IMR-90 (cell line): ENCODE results near the gene HDAC3. TPM values are rescaled to one million over a fixed set of nuclear protein-coding genes. Genes with fewer than 3 reads are reported as not detected.
"Not testable (repeated sequence)": the region's sequence is repeated elsewhere in the genome, so short reads cannot be mapped to it uniquely, and the experiment has no call there.

ENCODE experiments used
- ATAC-seq: fragments of 200-7000 bp; cut with Tn5 transposase; 2 replicates; pipeline ENCODE4 v1.9.1; 2020; ENCODE audit warnings: low read depth, mild to moderate bottlenecking, moderate library complexity
- BruUV-seq: library from RNA; stranded (reverse); fragments of 400-500 nt; replicated peaks from 2 replicates; lab custom pipeline; 2021; lab: Mats Ljungman, UMichigan
- CTCF ChIA-PET: fragments of 300-600 bp; formaldehyde crosslinking; extraction: SDS; loops from one replicate; lab custom pipeline; 2021; ENCODE audit warnings: antibody characterized with exemption; lab: Yijun Ruan, JAX
- POLR2A ChIA-PET: fragments of 300-600 bp; sonication (Branson Sonifier 250); formaldehyde crosslinking; loops from one replicate; lab custom pipeline; 2022; ENCODE audit warnings: antibody characterized with exemption; ENCODE audit not compliant: unreplicated experiment; lab: Charles Lee
- DNase-seq: peaks from one replicate; pipeline ENCODE4 v3.0.0; 2013
- H2AFZ ChIP-seq: replicated peaks from 2 replicates; pipeline ENCODE3; 2013; ENCODE audit warnings: low read length, mild to moderate bottlenecking; ENCODE audit not compliant: poor library complexity
- H2AK5ac ChIP-seq: 2 replicates; pipeline ENCODE4 v1.6.1; 2013; ENCODE audit warnings: low read depth, low read length, inconsistent platforms
- H2AK9ac ChIP-seq: replicated peaks from 2 replicates; pipeline ENCODE3; 2013; ENCODE audit warnings: mild to moderate bottlenecking, low read depth, low read length, moderate library complexity; ENCODE audit not compliant: poor library complexity
- H2BK120ac ChIP-seq: 2 replicates; pipeline ENCODE4 v1.6.1; 2013; ENCODE audit warnings: low read depth, low read length, inconsistent platforms
- H2BK15ac ChIP-seq: 3 replicates; pipeline ENCODE4 v1.6.1; 2013; ENCODE audit warnings: low read depth, low read length, inconsistent platforms
- H2BK20ac ChIP-seq: 2 replicates; pipeline ENCODE4 v1.6.1; 2013; ENCODE audit warnings: low read depth, mild to moderate bottlenecking, inconsistent platforms, low read length, moderate library complexity
- H2BK5ac ChIP-seq: 2 replicates; pipeline ENCODE4 v1.6.1; 2013; ENCODE audit warnings: mild to moderate bottlenecking, low read depth, low read length, inconsistent platforms; ENCODE audit not compliant: poor library complexity, severe bottlenecking
- H3K14ac ChIP-seq: replicated peaks from 2 replicates; pipeline ENCODE4 v1.6.1; 2013; ENCODE audit warnings: low read depth, low read length, inconsistent platforms
- H3K18ac ChIP-seq: 2 replicates; pipeline ENCODE4 v1.6.1; 2013; ENCODE audit warnings: low read depth, low read length, control low read depth
- H3K23ac ChIP-seq: 2 replicates; pipeline ENCODE4 v1.6.1; 2013; ENCODE audit warnings: low read depth, low read length, inconsistent platforms
- H3K27ac ChIP-seq: 2 replicates; pipeline ENCODE4 v1.5.1; 2013; ENCODE audit warnings: mild to moderate bottlenecking, control low read depth, low read length; ENCODE audit not compliant: insufficient read depth
- H3K27me3 ChIP-seq: 2 replicates; pipeline ENCODE4 v1.6.1; 2013; ENCODE audit warnings: low read length; ENCODE audit not compliant: control insufficient read depth, insufficient read depth
- H3K36me3 ChIP-seq: 2 replicates; pipeline ENCODE4 v1.6.1; 2013; ENCODE audit warnings: low read length, mixed read lengths; ENCODE audit not compliant: control insufficient read depth, insufficient read depth
- H3K4ac ChIP-seq: 2 replicates; pipeline ENCODE4 v1.6.1; 2013; ENCODE audit warnings: low read depth, low read length, inconsistent platforms
- H3K4me1 ChIP-seq: 2 replicates; pipeline ENCODE4 v1.6.1; 2013; ENCODE audit warnings: low read length, mixed read lengths; ENCODE audit not compliant: control insufficient read depth, insufficient read depth
- H3K4me2 ChIP-seq: 2 replicates; pipeline ENCODE4 v1.6.1; 2013; ENCODE audit warnings: low read depth, mild to moderate bottlenecking, control low read depth, low read length, moderate library complexity
- H3K4me3 ChIP-seq: 2 replicates; pipeline ENCODE4 v1.5.1; 2013; ENCODE audit warnings: low read depth, mild to moderate bottlenecking, control low read depth, low read length, moderate library complexity; ENCODE audit not compliant: insufficient read depth
- H3K56ac ChIP-seq: 2 replicates; pipeline ENCODE4 v1.6.1; 2013; ENCODE audit warnings: low read length, inconsistent platforms; ENCODE audit not compliant: insufficient read depth; ENCODE audit errors: extremely low read depth
- H3K79me1 ChIP-seq, 2 experiments: 2 replicates each; pipeline ENCODE4 v1.6.1; 2013; ENCODE audit warnings: low read length in 2 of 2, inconsistent platforms in 1 of 2, low read depth in 1 of 2
- H3K9ac ChIP-seq: 2 replicates; pipeline ENCODE4 v1.6.1; 2013; ENCODE audit warnings: low read depth, low read length, control low read depth
- H3K9me1 ChIP-seq: 2 replicates; pipeline ENCODE4 v1.6.1; 2013; ENCODE audit warnings: low read length, inconsistent platforms; ENCODE audit not compliant: insufficient read depth
- H3K9me3 ChIP-seq: 2 replicates; pipeline ENCODE4 v1.6.1; 2013; ENCODE audit warnings: low read length; ENCODE audit not compliant: control insufficient read depth, insufficient read depth
- H4K20me1 ChIP-seq: 2 replicates; pipeline ENCODE4 v1.6.1; 2013; ENCODE audit warnings: low read length, inconsistent platforms; ENCODE audit not compliant: insufficient read depth
- H4K5ac ChIP-seq: 2 replicates; pipeline ENCODE4 v1.6.1; 2013; ENCODE audit warnings: mild to moderate bottlenecking, low read depth, low read length, control low read depth
- H4K8ac ChIP-seq, 2 experiments: 2 replicates each; pipeline ENCODE4 v1.6.1; 2013; ENCODE audit warnings: low read depth in 2 of 2, low read length in 2 of 2, control low read depth in 1 of 2, inconsistent platforms in 1 of 2
- H4K91ac ChIP-seq: 2 replicates; pipeline ENCODE4 v1.6.1; 2013; ENCODE audit warnings: low read depth, low read length, inconsistent platforms; ENCODE audit not compliant: insufficient read depth
- WGBS, 2 experiments: methylation state at CpG; one replicate each; pipeline versions ENCODE4 v1.1.5 to v1.1.7; 2013; ENCODE audit warnings: missing lambda C conversion rate in 2 of 2; ENCODE audit not compliant: insufficient read length in 1 of 2; ENCODE audit errors: extremely low coverage in 2 of 2; 5-methylcytosine and 5-hydroxymethylcytosine counted together
- dilution Hi-C: fragments of 300-500 bp; cut with HindIII; formaldehyde crosslinking; loops from one replicate; pipeline ENCODE4 v1.14.3; 2018; ENCODE audit warnings: low sequenced_read_pairs; ENCODE audit not compliant: unreplicated experiment
- in situ Hi-C: fragments of 300-500 bp; cut with MboI; formaldehyde crosslinking; loops from 3 replicates; pipeline ENCODE4 v1.14.3; 2019; ENCODE audit warnings: low sequenced_read_pairs, inconsistent platforms, mixed read lengths
- intact Hi-C: fragments of 100-400 bp; cut with micrococcal nuclease; formaldehyde crosslinking; loops from 2 replicates; pipeline ENCODE4 v1.10.0; 2022
- polyA plus RNA-seq, 3 experiments: library from polyadenylated mRNA; depleted of rRNA; stranded (reverse); fragments of >200 nt; gene quantifications; 2 replicates each; pipeline ENCODE4 v1.2.3, GENCODE V29; 2012; ENCODE audit warnings: low replicate concordance in 1 of 3
- total RNA-seq: library from RNA; depleted of rRNA; stranded (reverse); fragments of >200 nt; gene quantifications from 2 replicates; pipeline ENCODE4 v1.2.3, GENCODE V29; 2012

Gene HDAC3
- total and polyA plus RNA-seq, 2 of the 4 experiments (the other 2 are of a cell fraction), result 84.2 to 89.7 TPM

DNA sequence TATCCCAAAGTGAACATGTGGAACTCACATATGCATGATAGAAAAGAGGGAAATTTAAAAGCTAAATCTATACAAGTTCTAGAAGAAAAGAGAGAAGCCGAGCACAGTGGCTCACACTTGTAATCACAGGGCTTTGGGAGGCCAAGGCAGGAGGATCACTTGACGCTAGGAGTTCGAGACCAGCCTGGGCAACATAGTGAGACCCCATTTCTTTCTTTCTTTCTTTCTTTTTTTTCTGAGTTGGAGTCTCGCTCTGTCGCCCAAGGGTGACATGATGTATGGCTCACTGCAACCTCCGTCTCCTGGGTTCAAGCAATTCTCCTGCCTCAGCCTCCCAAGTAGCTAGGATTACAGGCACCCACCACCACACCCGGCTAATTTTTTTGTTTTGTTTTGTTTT, 26.7 kb downstream of the HDAC3 start:
- DNase-seq, intact Hi-C loops, H3K9ac ChIP-seq, H3K27ac ChIP-seq, H2BK120ac ChIP-seq, H3K9me1 ChIP-seq, CTCF ChIA-PET, H3K36me3 ChIP-seq, H2AFZ ChIP-seq, ATAC-seq, H4K5ac ChIP-seq, H3K18ac ChIP-seq, H2AK5ac ChIP-seq, H3K4me2 ChIP-seq, H3K4me1 ChIP-seq, H3K14ac ChIP-seq, BruUV-seq, H2BK5ac ChIP-seq, POLR2A ChIA-PET, H3K56ac ChIP-seq, H4K91ac ChIP-seq, H2BK15ac ChIP-seq, H3K4ac ChIP-seq, H3K23ac ChIP-seq, H3K9me3 ChIP-seq, in situ Hi-C loops, H4K20me1 ChIP-seq, H4K8ac ChIP-seq, dilution Hi-C loops, H3K27me3 ChIP-seq, H3K4me3 ChIP-seq, H2BK20ac ChIP-seq, H2AK9ac ChIP-seq: not testable (repeated sequence)
- peaks cover 5 to 32% of the 10 kb centered on the region in 2 experiments; a peak in 3 of 4 replicates for H3K79me1 ChIP-seq
- no CpG with 5 or more reads among the region's 7 CpGs for whole genome bisulfite sequencing, 2 experiments
